ENCODE measurements around the gene CNDP2. TPM values are rescaled to one million over a fixed set of nuclear protein-coding genes. Genes with fewer than 3 reads are reported as not detected.

Gene CNDP2
- total RNA-seq (2014; rRNA removed) = 62.8 and 65.3 TPM in 2 replicates
- polyA plus RNA-seq (2012) = 87.9 TPM

DNA sequence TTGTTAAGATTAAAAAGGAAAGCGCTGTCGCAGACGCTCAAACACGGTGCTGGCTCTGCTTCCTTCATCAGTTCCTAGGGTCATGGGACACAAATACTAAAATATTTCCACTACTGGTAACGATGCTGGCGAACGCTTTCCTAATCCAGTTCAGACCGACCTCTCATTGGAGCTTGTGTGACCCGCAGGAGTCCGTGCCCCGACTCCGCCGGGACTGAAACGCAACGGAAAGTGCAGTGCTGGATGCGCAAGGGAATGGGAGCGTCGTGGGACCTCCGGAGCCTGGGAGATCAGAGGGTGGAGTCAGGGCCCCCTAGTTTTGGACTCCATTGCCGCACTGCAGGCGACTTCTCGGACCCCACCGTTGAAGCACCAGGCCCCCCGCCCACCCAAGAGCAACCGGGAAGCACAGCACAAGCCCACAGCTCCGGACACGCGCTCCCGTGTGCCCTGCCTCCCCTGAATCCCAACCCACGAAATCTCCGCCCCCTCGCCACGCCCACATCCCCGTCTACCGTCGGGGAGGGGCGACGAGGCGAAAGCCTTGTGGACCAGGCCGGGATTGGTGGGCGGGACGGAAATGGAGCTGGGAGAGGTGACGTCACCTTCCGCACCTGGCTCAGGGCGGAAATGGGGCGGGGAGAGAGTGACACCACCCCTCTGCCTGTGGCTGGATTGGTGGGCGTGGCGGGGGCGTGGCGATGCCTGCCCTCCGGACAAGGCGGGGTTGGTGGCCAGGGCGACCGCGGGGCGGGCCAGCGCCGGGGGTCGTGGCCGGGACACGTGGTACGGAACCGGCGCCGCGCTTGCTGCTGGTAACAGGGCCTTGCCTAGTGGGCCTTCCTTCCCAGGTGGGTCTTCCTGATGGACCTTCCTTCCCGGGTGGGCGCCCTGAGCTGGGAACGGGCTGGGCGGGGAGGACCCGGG is at the start of gene CNDP2:
Gene CNDP2 (plus strand): TSS at position 783 of the 927 bp plus-strand sequence. CDS start 3,611 bp downstream, outside the sequence.
- peak; percentile 97 for DNase-seq (ENCODE audit: low read depth)

DNA sequence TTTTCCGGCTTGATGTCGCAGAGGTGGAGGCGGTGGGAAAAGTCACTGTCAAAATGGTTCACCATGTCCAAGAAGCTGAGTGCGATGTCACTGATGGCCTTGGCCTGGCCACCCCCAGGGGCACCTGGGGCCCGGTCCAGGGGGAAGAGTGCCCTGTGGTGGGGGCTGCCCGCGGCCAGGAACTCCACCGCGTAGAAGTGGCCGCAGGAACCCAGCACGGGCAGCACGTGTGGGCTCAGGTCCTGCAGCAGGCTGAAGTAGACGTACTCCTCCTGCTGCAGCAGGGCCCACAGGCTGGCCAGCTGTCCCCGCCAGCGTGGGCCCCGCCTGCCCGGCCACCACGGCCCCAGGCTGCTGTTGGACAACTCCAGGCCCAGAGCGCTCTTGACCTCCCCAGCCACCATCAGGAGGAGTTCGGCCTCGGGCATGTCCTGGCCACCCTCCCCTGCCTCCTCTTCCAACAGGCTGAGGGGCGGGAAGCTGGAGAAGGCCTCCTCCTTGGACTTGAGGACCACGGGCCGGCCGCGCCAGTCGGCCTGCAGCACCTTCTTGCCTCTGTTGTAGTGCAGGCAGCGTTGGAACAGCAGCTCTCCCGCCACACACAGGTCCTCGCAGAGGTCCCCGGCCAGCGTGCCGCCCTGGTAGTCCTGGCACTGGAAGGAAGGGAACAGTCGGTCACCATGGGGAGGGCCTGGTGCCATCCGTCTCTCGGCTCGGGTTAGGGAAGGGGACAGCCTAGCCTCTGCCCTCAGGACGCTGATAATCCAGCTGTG is 49.3 kb upstream of the CNDP2 start:
- DNase-seq (ENCODE audit: low read depth) = no peak

DNA sequence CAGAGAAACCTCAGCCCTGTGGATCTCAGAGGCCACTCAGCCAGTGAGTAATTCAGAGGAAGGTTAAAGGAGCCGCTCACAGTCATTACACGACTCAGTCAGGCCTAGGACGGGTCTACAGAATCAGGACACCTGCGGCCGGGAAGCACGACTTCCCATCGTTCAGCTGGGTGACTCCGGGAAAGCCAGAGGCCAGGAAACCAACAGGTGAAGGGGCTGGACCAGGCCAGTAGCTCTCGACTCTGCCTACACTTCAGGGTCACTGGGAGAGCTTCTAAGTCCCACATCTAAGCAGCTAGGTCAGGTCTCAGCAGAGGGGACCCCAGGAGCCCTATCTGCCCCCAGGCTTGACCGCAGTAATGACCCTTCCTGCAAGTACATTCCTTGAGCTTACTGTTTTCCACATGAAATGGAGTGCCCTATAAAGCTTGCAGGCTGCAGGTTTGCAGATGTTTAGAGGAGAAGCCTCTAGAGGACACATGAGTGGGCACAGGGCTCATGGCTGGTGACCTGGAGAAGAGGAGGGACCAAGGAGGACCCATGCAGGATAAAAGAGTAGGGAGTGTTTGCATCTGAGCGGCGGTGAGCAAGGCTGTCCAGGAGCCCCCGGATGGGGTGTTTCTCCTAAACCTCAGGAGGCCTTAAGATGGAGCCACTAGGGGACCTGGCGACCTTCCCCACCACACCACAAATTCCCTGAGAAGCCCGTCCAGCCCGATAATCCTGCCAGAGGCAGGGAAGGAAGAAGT is 48.6 kb upstream of the CNDP2 start:
- no peak for DNase-seq (ENCODE audit: low read depth)

DNA sequence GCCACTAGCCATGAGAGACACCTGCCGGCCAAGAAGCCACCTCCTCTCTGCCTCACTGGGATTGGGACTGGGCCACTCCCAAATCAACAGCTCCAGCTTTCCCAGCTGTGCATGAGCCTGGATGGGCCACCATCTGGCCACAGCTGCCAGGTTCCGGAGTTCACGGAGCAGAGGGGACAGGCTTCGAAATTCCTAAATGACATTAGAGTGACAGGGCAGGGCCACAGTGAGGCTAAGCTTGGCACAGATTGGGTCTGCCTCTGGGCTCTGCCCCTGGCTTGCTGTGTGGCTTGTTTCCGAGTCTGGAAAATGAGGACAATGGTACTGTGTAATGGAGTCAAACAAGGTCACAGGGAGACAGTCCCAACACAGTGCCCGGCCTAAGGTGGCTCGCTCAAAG is 45.5 kb upstream of the CNDP2 start:
- DNase-seq (ENCODE audit: low read depth) = no peak

DNA sequence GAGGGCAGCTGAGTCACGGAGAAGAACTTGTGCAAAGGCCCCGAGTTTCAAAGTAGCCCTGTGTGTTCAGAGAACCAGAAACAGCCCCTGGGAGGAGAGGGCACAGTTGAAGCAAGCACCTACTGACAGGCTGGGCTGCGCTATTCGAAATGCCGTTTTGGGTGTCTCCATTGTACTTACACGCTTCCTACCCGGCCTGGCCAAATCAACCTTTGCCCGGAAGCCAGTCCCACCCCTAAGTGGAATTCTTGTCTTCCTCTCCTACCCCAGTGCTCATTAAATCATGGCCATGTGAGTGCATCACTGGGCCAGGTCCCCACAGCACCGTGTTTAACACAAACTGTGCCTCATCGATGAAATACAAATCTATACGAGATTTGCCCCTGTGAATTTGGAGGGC is 45.0 kb upstream of the CNDP2 start:
- no peak for DNase-seq (ENCODE audit: low read depth)

DNA sequence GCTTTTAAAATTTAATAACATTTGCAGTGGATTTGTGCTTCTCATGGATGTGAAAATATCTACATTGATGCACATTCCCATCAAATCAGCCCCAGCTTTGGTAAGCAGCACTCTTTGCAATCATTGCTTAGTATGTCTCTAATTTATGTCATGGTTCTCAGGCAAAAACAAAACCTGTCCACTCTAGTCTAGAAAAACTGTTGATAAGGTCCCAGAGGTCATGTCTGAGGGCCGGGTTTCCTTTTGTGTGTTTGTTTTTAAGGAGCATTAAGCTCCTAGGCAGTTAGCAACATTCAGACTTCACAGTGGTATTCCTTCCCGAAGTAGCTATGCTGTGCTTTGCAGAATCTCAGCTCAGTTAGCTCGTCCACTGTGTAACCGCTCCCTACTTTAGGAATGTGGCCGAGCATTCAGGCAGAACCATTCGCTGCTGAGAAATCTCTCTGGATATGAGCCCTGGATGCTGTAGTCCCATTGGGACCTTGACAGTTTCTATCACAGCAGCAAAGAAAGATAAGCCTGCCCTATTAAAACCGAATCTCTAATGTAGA is 43.1 kb upstream of the CNDP2 start:
- no peak for DNase-seq (ENCODE audit: low read depth)

DNA sequence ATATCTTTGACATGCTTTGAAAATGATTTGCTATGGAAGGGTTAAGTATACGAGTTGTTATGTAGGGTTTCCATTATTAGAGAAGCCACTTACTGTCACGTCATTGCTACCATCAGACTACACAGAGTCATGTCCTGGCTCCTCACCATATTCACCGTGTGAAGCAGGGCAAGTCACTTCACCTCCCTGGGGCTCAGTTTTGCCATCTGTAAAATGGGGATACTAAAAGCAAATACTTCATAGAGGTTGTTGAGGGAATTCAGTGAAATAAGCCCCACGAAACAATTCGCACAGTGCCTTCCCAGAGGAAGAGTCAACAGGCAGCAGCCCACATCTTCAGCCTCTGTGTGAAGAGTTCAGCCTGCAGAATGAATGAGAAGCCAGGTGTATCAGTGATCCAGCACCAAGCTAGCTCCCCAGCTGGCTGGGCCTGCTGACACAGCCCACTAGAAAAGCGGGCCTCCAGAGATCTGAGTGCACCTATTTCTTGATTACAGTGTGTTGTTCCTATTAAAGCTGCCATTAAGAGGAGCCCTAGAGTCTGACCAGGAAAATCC is 42.4 kb upstream of the CNDP2 start:
- no peak for DNase-seq (ENCODE audit: low read depth)

DNA sequence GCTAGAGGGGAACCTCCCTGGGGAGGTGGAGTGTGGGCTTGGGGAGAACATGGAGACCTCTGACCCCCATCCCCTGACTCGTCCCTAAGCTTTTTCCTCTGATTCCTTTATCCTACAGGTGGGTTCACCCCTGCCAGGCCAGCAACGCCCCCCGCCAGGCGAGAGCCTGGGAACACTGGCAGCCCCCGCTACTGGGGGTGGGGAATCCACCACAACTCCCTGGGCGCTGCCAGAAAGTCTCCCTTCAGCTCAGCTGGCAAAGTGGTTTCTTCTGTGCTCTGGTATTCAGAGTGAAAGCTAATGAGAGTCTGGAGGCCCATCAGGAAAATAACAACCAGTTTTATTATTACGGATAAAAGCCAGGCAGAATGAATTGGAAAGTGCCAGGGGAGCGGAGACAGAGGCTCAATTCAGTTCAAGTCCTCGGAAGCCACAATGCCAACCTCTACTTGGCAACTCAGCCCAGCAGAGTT is 41.8 kb upstream of the CNDP2 start:
- no peak for DNase-seq (ENCODE audit: low read depth)

DNA sequence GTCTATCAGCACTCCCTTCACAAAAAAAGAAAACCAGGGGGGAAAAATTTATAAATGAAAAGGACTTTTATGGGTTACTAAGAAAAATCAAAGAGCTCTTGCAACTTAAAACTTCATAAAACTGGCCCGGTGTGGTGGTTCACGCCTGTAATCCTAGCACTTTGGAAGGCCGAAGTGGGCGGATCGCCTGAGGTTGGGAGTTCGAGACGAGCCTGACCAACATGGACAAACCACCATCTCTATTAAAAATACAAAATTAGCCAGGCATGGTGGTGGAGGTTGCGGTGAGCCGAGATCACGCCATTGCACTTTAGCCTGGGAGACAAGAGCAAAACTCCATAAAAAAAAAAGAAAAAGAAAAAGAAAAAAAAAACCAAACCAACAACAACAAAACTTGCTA is 40.8 kb upstream of the CNDP2 start:
- no peak for DNase-seq (ENCODE audit: low read depth)

DNA sequence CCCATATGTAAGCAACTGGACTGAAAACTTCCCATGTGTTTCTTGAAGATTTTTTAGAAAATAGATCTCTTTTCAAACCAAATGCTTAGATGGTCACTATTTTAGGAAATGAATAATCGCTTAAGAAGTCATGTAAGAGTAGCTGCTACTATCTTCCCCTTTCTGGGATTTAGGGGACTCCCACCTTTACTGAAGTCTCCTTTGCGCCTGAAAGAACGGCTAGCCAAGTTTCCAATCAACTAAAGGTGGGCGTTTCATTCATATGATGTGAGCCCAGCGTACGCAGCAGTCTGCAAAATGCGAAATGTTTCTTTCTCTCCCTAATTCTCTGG is 40.2 kb upstream of the CNDP2 start:
- no peak for DNase-seq (ENCODE audit: low read depth)

DNA sequence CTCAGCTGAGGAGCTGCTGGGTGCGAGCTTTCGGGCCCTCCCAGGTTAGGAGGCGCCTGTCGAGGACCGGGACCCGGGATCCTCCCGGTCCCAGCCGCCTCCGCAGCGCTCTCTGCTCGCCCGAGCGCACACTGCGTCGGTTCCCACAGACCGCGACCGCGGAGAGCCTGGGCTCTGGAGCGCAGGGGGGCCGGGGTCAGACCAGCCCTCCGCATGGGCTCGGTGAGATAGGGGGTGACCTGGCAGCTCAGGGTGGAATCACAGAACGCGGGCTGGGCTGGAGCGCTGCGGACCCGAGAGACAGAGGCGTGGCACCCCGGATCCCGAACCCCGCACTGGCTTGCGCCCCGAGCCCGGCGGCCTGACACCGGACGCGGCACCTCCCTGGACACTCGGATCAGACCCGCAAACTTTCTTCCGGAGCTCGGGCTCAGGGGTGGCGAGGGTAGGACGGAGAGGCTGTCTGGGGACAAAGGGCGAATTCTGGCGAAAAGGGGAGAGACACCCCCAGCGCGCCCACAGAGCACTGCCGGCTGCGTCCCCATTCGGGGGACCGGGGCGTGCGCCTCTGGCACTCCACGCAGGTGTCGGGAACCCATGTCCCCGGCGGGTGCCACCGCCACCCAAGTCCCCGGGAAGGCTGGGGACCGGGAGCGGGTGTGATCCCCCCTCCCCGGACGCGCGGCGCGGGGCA is 39.7 kb upstream of the CNDP2 start:
- no peak for DNase-seq (ENCODE audit: low read depth)

DNA sequence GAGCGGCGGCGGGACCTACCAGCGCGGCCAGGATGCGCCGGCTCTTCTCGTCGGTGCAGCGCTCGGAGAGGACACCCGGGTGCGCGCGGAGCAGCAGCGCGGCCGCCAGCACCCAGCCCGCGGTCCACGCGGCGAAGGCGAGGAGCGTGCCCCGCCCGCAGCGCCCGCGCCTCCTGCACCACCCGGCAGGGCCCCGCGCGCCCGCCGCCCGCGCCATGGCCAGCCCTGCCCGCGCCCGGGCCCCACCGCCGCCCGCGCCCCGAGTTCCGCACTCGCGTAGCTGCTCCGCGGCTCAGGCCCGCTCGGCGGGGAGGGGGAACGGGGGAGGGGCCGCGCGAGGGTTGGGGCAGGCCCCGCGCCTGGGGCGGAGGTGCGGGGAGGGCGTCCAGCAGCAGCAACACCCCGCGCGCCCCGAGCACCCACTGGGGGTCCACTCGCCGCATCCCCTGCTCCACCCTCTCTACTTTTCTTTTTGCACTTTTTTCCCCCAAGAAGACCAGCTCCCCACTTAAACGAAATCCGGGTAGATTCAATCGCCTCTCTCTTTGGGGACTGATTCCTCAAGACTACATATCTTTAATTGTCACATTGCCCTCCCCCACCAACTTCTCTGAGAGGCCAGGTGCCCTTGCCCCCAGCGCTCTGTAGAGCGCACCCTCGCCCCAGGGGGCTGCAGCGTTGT is 39.0 kb upstream of the CNDP2 start, which contains the start of gene DIPK1C:
Gene DIPK1C (minus strand): TSS at position 266 of the 682 bp plus-strand sequence. CDS start 49 bp downstream, at position 217.
- no peak for DNase-seq (ENCODE audit: low read depth)

DNA sequence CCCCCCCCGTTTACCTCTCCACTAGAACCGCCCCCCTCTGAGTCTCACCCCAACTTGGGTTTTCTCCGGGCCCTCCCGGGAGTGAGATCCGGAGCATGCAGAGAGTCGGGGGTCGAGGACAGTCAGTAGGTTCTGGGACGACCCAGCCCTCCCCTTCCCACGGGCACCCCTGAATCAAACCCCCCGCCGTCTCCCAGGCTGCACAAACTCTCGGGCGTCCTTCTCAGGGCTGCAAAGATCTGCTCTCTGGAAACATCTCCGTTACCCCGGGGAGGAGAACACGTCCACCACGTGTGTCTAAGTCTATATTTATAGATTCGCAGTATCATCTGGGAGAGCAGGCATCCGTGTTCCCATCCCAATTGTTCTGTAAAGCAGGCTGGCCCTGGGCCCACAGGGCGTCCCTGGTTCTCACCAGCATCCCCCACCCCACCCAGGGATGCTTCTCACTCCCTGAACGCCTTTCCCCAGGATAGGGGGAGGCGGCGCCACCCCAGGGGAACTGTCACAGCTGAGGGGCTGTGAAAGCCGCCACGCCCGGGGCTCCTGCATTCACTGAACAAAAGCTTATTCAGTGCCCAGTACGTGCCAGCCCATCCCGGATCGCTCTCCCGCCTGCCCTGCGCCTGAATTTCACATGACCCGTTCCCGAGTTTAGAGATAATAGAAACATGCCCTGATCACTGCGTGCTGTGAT is 38.3 kb upstream of the CNDP2 start:
- DNase-seq (ENCODE audit: low read depth) = no peak

DNA sequence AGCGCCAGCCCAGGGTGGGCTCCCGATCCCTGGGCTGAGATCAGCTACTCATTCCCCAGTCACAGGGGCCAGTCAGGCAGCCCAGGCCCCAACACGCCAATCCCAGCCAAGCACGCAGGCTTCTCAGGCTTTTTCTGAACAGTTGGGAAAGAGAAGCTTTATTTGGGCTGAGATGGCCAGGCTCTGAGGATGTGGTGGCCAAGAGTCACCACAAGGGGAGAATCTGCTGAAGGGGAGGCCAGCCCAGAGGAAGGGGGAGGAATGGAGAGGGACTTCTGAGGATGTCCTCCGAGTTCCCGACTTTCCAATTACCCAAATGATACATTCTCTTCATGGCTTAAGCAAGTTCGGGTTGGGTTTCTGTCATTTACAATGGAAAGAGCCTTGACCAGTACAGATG is 36.3 kb upstream of the CNDP2 start:
- DNase-seq (ENCODE audit: low read depth) = no peak

DNA sequence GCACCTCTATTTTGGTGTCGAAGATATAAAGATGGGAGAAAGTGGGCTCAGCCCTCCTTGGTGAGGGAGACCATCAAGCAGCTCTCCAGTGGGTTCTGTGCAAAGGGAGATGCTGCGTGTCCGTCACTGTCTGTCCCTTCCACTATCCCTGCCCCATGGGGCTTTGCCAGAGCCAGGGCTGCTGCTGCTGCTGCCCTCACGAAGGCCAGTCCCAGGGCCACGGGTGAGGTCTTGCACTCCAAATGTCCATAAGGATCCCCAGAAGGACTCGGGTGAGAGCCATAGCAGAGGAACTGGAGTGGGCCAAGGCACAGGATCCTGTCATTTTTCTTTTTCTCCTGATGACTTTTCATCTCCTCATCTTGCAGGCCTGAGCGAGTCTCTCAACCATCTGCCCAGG is 35.3 kb upstream of the CNDP2 start:
- no peak for DNase-seq (ENCODE audit: low read depth)

DNA sequence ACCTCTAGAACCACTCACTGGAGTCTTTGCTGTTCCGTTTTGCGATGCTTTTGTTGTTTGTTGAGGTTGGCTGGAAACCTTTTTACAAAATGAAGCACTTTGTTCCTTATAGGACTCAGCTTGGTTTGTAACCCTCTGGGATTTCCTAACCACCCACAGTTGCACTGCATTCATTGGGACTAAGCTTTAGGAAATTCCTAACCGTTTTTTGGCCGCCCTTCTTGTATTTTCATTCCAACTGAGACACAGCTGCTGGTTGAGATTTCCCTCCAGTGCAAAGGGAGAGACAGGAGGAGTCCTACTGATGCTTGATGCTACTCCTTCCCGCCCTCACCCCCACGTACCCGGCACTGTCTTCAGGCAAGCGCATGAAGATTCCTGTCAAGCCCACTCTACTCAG is 32.9 kb upstream of the CNDP2 start:
- DNase-seq (ENCODE audit: low read depth) = no peak

DNA sequence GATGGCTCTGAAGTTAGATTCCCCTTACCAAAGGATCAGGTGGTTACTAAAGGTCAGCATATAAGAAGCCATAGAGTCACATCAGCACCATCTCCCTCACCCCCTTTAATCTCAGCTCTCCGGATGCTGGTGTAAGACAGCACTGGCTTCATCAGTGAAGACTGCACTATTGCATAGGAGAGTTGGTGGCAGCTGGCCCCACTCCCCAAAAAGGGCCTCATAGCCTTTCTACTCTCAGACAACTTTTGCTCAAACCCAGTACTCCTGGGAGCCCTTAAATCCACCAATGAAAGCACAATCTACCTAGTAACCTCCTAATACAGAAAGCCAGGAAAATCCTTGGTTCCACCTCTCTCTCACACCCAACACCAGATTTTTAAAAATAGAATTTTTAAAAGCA is 32.2 kb upstream of the CNDP2 start:
- no peak for DNase-seq (ENCODE audit: low read depth)

DNA sequence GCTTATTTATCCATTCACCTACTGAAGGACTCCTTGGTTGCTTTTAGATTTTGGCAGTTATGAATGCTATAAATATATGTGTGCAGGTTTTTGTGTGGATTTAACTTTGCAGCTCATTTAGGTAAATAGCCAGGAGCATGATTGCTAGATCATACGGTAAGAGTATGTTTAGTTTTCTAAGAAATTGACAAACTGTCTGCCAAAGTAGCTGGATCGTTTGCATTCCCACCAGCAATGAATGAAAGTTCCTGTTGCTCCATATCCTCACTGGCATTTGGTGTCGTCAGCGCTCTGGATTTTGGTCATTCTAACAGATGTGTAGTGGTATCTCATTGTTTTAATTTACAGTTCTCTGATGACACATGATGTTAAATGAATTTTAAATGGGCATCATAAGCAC is 30.4 kb upstream of the CNDP2 start:
- no peak for DNase-seq (ENCODE audit: low read depth)

DNA sequence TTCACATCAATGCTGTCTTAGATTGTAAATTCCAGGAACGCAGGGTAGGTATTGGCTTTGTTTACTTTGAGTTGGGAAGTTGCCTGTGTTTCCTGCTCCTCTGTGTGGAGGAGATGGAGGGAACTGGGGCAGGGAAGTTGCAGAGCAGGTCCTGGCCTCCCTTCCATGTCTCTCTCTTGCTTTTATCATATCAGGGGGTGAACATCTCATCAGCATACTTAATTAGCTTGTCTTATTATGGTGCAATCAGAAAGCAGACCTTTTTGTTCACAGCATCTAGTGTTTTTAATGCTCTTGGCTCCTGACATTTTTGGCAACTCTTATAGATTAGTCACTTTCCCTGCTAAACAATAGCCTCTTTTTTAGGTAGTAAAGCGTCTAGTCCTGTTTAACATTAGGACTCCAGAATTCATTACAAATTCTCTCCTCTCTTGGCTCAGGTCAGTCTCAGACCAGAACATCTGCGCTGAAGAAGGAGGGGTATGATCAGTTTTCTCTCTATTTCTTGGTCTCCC is 27.6 kb upstream of the CNDP2 start:
- DNase-seq (ENCODE audit: low read depth) = no peak

Data from LHCN-M2 (cell line).